ENCODE measurements around the gene TLE2.

DNA sequence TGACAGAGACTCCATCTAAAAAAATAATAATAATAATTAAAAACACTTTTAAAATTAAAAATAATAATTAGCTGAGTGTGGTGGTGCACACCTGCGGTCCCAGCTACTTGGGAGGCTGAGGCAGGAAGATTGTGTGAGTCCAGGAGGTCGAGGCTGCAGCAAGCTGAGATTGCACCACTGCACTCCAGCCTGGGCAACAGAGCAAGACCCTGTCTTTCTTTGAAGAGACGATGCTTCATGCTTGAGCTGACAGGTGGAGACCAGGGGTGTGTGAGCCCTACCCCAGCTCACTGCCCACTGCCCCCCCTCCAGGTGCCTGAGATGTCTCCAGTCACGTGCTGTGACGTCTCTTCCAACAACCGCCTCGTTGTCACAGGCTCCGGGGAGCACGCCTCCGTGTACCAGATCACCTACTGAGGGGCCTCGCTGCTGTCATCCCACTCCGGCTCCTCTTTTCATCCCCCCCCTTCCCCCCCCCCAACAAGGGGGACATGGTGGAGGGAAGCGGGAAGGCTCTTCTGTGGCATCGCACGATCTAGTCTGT lies 34.4 kb downstream of the TLE2 start:
- TF ChIP-seq, protein P1, sequence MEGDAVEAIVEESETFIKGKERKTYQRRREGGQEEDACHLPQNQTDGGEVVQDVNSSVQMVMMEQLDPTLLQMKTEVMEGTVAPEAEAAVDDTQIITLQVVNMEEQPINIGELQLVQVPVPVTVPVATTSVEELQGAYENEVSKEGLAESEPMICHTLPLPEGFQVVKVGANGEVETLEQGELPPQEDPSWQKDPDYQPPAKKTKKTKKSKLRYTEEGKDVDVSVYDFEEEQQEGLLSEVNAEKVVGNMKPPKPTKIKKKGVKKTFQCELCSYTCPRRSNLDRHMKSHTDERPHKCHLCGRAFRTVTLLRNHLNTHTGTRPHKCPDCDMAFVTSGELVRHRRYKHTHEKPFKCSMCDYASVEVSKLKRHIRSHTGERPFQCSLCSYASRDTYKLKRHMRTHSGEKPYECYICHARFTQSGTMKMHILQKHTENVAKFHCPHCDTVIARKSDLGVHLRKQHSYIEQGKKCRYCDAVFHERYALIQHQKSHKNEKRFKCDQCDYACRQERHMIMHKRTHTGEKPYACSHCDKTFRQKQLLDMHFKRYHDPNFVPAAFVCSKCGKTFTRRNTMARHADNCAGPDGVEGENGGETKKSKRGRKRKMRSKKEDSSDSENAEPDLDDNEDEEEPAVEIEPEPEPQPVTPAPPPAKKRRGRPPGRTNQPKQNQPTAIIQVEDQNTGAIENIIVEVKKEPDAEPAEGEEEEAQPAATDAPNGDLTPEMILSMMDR (IDR thresholded peaks at IDR 0.05; ENCODE audit: poor library complexity), result no peak
- TF ChIP-seq EZH2 (IDR thresholded peaks at IDR 0.05; ENCODE audit: borderline replicate concordance), result no peak
